Common myeloid progenitor, CD34-positive (primary cell): ENCODE measurements around the gene UGT3A2.

Source experiments
- CTCF ChIA-PET: fragments of 350-600 bp; sonication (Branson Sonifier 250); formaldehyde crosslinking; loops from one replicate; lab custom pipeline; 2021; ENCODE audit warnings: antibody characterized with exemption; lab: Charles Lee
- POLR2A ChIA-PET: fragments of 350-600 bp; sonication (Branson Sonifier 250); formaldehyde crosslinking; loops from one replicate; lab custom pipeline; 2021; ENCODE audit warnings: antibody characterized with exemption; lab: Charles Lee
- DNase-seq, 3 donors: peaks; one replicate each; pipeline versions ENCODE4 v3.0.0 to v3.0.0-alpha.2; 2013
- H3K27ac ChIP-seq, 2 experiments: 1 replicate in 1 of 2; 2 replicates in 1 of 2; pipeline ENCODE4 v1.7.0; 2013; ENCODE audit warnings: inconsistent platforms in 2 of 2, low read length in 2 of 2, mild to moderate bottlenecking in 2 of 2, low read depth in 1 of 2, moderate library complexity in 1 of 2; ENCODE audit not compliant: severe bottlenecking in 2 of 2, insufficient read depth in 1 of 2, poor library complexity in 1 of 2
- H3K27me3 ChIP-seq, 5 experiments: replicated peaks in 2 of 5; 1 replicate in 3 of 5; 2 replicates in 2 of 5; pipeline versions ENCODE4 v1.6.1 to v1.7.0; 2013; ENCODE audit warnings: low read length in 4 of 5, mild to moderate bottlenecking in 2 of 5, moderate library complexity in 2 of 5, inconsistent platforms in 1 of 5; ENCODE audit not compliant: insufficient read depth in 5 of 5, control insufficient read depth in 4 of 5
- H3K36me3 ChIP-seq, 4 experiments: 1 replicate in 2 of 4; 2 replicates in 2 of 4; pipeline versions ENCODE4 v1.6.1 to v1.7.0; 2013; ENCODE audit warnings: low read length in 3 of 4, control low read depth in 1 of 4, mild to moderate bottlenecking in 1 of 4; ENCODE audit not compliant: control insufficient read depth in 4 of 4, insufficient read depth in 4 of 4
- H3K4me1 ChIP-seq, 4 experiments: 1 replicate in 3 of 4; 2 replicates in 1 of 4; pipeline versions ENCODE4 v1.6.1 to v1.7.1; 2013; ENCODE audit warnings: low read length in 3 of 4, mild to moderate bottlenecking in 3 of 4, control low read depth in 1 of 4, inconsistent platforms in 1 of 4, moderate library complexity in 1 of 4; ENCODE audit not compliant: control insufficient read depth in 4 of 4, insufficient read depth in 4 of 4; ENCODE audit errors: control extremely low read depth in 1 of 4
- H3K4me3 ChIP-seq, 7 experiments: 1 replicate in 4 of 7; 2 replicates in 3 of 7; pipeline versions ENCODE4 v1.5.1 to v1.7.0; 2013; ENCODE audit warnings: mild to moderate bottlenecking in 7 of 7, low read length in 6 of 7, moderate library complexity in 6 of 7, inconsistent platforms in 2 of 7, low read depth in 2 of 7, control low read depth in 1 of 7; ENCODE audit not compliant: insufficient read depth in 4 of 7, control insufficient read depth in 1 of 7; ENCODE audit errors: extremely low read depth in 1 of 7
- H3K9me3 ChIP-seq, 5 experiments: 1 replicate in 4 of 5; 2 replicates in 1 of 5; pipeline versions ENCODE4 v1.6.1 to v1.7.1; 2013; ENCODE audit warnings: low read length in 4 of 5, mild to moderate bottlenecking in 2 of 5, inconsistent platforms in 1 of 5, low read depth in 1 of 5, moderate library complexity in 1 of 5; ENCODE audit not compliant: control insufficient read depth in 4 of 5, insufficient read depth in 2 of 5; ENCODE audit errors: control extremely low read depth in 1 of 5
- WGBS: methylation state at CpG from one replicate; pipeline ENCODE4 v1.1.5; 2013; ENCODE audit not compliant: insufficient coverage; 5-methylcytosine and 5-hydroxymethylcytosine counted together

UGT3A2 gene

GRCh38 chr5:36009698-36010097, 57.0 kb downstream of the UGT3A2 start:
- no peak for DNase-seq
- Histone ChIP-seq H3K9me3 (peaks cover 3 to 17% (median 7%) of the 10 kb centered on the region in 5 experiments), H3K36me3 (no peaks in the 10 kb centered on the region), H3K4me1 (no peaks in the 10 kb centered on the region), H3K27me3 (no peaks in the 10 kb centered on the region), H3K4me3 (no peak overlapping the region), H3K27ac (no peak overlapping the region)
- POLR2A ChIA-PET, result no interaction called here
- CTCF ChIA-PET, result no interaction called here
- 100% methylated on average over 1 of the region's 1 CpG for WGBS

DNA sequence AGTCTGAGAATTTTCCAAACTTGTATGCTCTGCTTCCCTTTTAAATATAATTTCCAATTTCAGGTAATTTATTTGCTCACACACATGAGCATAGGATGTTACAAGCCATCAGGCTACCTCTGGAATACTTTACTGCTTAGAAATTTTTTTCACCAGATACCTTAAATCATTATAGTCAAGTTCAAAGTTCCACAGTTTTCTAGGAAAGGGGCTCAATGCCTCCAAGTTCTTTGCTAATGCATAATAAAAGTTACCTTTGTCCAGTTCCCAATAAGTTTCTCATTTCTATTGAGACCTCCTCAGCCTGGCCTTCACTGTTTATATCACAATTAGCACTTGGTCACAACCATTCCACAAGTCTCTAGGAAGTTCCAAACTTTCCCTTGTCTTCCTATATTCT, 59.3 kb downstream of the UGT3A2 start:
- ChIA-PET POLR2A (no interaction called here), CTCF (interaction anchor here (0.6 kb wide), 1 partner anchor 13 kb away, joined by 3 read pairs; no protein-coding TSS in a partner anchor)
- Histone ChIP-seq H3K27ac (no peak overlapping the region), H3K4me3 (no peak overlapping the region), H3K9me3 (peaks cover 0 to 7% (median 3%) of the 10 kb centered on the region in 5 experiments), H3K4me1 (no peaks in the 10 kb centered on the region), H3K27me3 (no peaks in the 10 kb centered on the region), H3K36me3 (no peaks in the 10 kb centered on the region)
- DNase-seq, result no peak

- CTCF ChIA-PET, result no interaction called here
Measured at GRCh38 chr5:36006163-36006562, 60.5 kb downstream of the UGT3A2 start.

DNA sequence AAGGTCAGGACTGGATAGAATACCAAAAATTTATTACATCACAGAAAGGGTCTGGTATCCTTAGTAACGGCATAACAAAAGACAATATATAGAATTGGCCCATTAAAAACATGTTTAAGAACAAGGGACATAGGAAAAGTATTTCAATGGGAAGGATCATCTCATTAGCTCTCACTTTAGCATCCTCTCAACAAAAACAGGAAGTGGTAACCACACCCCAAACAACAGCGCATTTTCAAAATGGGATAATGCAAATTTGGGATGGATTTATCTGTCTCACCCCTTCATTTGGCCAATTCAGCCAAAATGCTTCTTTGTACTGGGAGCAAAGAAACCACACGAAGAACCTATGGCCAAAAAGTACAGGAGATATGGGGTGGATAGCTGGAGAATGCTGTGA, 65.7 kb downstream of the UGT3A2 start:
- no peak overlapping the region for H3K4me3 ChIP-seq
- no peak overlapping the region for H3K27ac ChIP-seq
- WGBS, result no CpG with 5 or more reads among the region's 3 CpGs
- POLR2A ChIA-PET, result no interaction called here
- H3K9me3 ChIP-seq, result no peaks in the 10 kb centered on the region
- no peaks in the 10 kb centered on the region for H3K36me3 ChIP-seq
- DNase-seq, result no peak
- H3K4me1 ChIP-seq, result no peaks in the 10 kb centered on the region
- no peaks in the 10 kb centered on the region for H3K27me3 ChIP-seq
- CTCF ChIA-PET, result no interaction called here

More at GRCh38 chr5:36006163-36006562, 60.5 kb downstream of the UGT3A2 start:
- DNase-seq, result no peak
- no peaks in the 10 kb centered on the region for H3K36me3 ChIP-seq
- H3K27ac ChIP-seq, result no peak overlapping the region
- no CpG with 5 or more reads among the region's 1 CpG for WGBS
- no peaks in the 10 kb centered on the region for H3K4me1 ChIP-seq
- H3K9me3 ChIP-seq, result peaks cover 0 to 7% (median 3%) of the 10 kb centered on the region in 5 experiments
- no peak overlapping the region for H3K4me3 ChIP-seq
- no peaks in the 10 kb centered on the region for H3K27me3 ChIP-seq
- POLR2A ChIA-PET, result no interaction called here

DNA sequence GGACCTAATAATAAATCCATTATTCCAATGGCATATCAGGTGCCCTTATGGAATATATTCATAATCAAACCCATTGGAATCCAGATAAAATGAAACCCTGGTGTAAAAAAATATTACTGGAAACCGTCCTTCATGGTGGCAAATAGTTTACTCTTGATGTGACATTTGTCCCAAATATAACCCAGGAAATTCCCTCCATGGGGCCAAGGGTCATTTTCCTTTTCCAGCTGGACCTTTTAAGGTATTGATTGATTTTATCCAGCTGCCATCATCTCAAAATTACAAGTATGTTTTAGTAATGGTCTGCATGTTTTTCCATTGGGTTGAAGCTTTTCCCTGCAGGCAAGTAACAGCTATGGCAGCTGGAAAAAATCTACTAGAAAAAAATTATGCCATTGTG, 67.1 kb downstream of the UGT3A2 start:
- H3K27ac ChIP-seq, result no peak overlapping the region
- H3K27me3 ChIP-seq, result peaks cover 0 to 3% (median 0%) of the 10 kb centered on the region in 5 experiments
- POLR2A ChIA-PET, result no interaction called here
- DNase-seq, result no peak
- WGBS, result 86% methylated on average over 1 of the region's 1 CpG
- H3K36me3 ChIP-seq, result no peaks in the 10 kb centered on the region
- no peak overlapping the region for H3K4me3 ChIP-seq
- CTCF ChIA-PET, result no interaction called here
- H3K4me1 ChIP-seq, result no peaks in the 10 kb centered on the region
- no peaks in the 10 kb centered on the region for H3K9me3 ChIP-seq

GRCh38 chr5:35996076-35996475, 70.6 kb downstream of the UGT3A2 start:
- Histone ChIP-seq H3K4me3 (no peak overlapping the region), H3K27me3 (peaks cover 7 to 22% (median 10%) of the 10 kb centered on the region in 5 experiments), H3K9me3 (peaks cover 0 to 2% (median 0%) of the 10 kb centered on the region in 5 experiments), H3K4me1 (no peaks in the 10 kb centered on the region), H3K36me3 (no peaks in the 10 kb centered on the region), H3K27ac (no peak overlapping the region)
- POLR2A ChIA-PET, result no interaction called here
- CTCF ChIA-PET, result no interaction called here
- DNase-seq, result no peak
- WGBS, result 100% methylated on average over 1 of the region's 4 CpGs

DNA sequence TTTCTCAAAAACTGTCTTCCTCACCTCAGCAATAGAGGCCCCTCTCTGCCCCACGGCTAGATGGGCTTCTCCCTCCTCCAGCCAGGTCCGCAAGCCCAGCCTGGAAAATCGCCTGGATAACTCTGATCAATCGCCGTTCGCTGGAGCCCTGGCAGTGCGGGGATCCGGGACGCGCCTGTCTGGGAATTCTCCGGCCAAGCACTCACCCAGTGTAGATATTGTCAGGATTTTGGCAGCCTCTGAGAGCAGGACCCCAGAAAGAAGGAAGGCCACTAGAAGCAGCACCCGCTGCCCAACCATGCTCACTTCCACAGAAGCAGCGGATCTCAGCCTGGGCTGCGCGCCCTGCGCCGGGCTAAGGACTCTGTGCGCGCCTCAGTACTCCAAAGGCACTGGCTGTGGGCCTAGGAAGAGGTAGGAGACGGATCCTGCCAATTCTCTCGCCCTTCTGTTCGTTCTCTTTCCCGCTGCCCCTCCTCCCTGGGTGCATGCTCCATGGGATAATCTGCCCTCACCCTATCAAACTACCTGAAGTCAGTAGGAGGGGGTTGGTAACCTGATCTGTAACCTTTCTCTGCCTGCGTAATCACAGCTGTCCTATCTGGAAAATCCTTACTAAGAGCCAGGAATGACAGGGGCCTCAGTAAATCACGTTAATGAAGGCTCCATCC, 75.6 kb downstream of the UGT3A2 start, which contains the start of gene UGT3A1:
Gene UGT3A1 (minus strand): TSS at position 450 of the 671 bp plus-strand sequence. CDS start 150 bp downstream, at position 300.
- Histone ChIP-seq H3K4me3 (no peak within 1 kb of the TSS), H3K27ac (no peak within 1 kb of the TSS), H3K9me3 (peaks cover 0 to 2% (median 0%) of the 10 kb centered on the region in 5 experiments), H3K27me3 (peaks cover 9 to 38% (median 16%) of the 10 kb centered on the region in 5 experiments), H3K36me3 (no peaks in the 10 kb centered on the region), H3K4me1 (no peaks in the 10 kb centered on the region)
- WGBS, result 27% methylated on average over 20 of the region's 25 CpGs
- DNase-seq, result no peak
- CTCF ChIA-PET, result no interaction called here
- POLR2A ChIA-PET, result no interaction called here
